Measurements from ENCODE around the gene UXS1.

DNA sequence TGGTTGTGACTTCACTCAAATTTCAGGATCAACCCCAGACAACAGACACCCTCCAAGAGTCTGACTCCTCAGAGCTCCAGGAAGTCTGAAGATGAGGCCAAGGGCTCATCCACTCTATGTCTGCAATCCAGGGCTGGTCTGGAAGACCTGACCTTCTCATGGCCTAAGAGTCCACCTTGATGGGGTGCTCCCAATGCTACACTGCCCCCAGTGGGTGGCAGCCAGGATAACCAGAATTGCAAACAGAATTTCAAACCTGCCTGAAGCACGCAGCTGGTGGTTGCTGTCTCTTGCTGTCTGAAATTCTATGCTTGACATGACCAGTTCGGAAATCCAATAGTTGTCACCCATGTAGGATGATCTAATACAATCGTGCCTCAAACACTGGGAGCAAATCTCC is 96.0 kb downstream of the UXS1 start:
- TF ChIP-seq, protein P1, sequence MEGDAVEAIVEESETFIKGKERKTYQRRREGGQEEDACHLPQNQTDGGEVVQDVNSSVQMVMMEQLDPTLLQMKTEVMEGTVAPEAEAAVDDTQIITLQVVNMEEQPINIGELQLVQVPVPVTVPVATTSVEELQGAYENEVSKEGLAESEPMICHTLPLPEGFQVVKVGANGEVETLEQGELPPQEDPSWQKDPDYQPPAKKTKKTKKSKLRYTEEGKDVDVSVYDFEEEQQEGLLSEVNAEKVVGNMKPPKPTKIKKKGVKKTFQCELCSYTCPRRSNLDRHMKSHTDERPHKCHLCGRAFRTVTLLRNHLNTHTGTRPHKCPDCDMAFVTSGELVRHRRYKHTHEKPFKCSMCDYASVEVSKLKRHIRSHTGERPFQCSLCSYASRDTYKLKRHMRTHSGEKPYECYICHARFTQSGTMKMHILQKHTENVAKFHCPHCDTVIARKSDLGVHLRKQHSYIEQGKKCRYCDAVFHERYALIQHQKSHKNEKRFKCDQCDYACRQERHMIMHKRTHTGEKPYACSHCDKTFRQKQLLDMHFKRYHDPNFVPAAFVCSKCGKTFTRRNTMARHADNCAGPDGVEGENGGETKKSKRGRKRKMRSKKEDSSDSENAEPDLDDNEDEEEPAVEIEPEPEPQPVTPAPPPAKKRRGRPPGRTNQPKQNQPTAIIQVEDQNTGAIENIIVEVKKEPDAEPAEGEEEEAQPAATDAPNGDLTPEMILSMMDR (conservative IDR thresholded peaks at IDR 0.05) = peak; percentile 36
- no peak for TF ChIP-seq ZFX (IDR thresholded peaks at IDR 0.05)

Measured in C4-2B (cell line).